BLaER1 (cell line): ENCODE results near the gene DIP2C.
"Not testable (repeated sequence)": the region's sequence is repeated elsewhere in the genome, so short reads cannot be mapped to it uniquely, and the experiment has no call there.

Source experiments
- H3K27ac ChIP-seq: shearing (Covaris generic); formaldehyde crosslinking; 2 replicates; pipeline ENCODE4 v1.8.1; 2022
- H3K27me3 ChIP-seq: shearing (Covaris generic); formaldehyde crosslinking; 2 replicates; pipeline ENCODE4 v1.8.1; 2022
- H3K36me3 ChIP-seq: shearing (Covaris generic); formaldehyde crosslinking; 2 replicates; pipeline ENCODE4 v1.8.1; 2022
- H3K4me1 ChIP-seq: shearing (Covaris generic); formaldehyde crosslinking; 2 replicates; pipeline ENCODE4 v1.8.1; 2022
- H3K4me2 ChIP-seq: shearing (Covaris generic); formaldehyde crosslinking; 2 replicates; pipeline ENCODE4 v1.8.1; 2022
- H3K4me3 ChIP-seq: shearing (Covaris generic); formaldehyde crosslinking; 2 replicates; pipeline ENCODE4 v1.8.1; 2022
- H3K9ac ChIP-seq: shearing (Covaris generic); formaldehyde crosslinking; 2 replicates; pipeline ENCODE4 v1.8.1; 2022
- H3K9me3 ChIP-seq: shearing (Covaris generic); formaldehyde crosslinking; 2 replicates; pipeline ENCODE4 v1.8.1; 2022
- H4K20me1 ChIP-seq: shearing (Covaris generic); formaldehyde crosslinking; 2 replicates; pipeline ENCODE4 v1.8.1; 2022
- Cebpa-rat ChIP-seq: shearing (Covaris generic); IDR thresholded peaks from 2 replicates; pipeline ENCODE4 v1.8.1; 2022

The DIP2C gene

DNA sequence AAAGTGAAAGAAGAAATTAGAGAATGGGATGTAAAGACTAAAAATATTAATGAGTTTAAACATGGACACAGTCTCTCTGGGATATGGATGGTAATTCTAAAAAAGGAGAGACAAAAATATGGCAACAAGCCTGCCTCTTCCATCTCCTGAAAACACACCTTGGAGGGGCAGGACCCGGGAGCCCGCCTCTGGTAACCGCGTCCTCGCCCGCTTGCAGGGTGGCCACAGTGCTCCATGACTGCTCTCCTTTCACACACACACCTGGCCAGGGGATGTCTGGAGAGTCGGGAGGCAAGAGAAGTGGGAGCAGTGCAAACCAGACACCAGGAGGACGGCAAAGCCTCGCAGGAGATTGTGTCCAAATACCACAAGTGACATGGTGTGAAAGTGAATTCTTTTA is 387.9 kb downstream of the DIP2C start:
- no peak for TF ChIP-seq Cebpa-rat
- Histone ChIP-seq H3K27ac (no peak overlapping the region), H3K4me3 (no peak overlapping the region), H3K9me3 (peaks cover 19% of the 10 kb centered on the region; the same call in 1 of the 2 replicates), H3K27me3 (no peaks in the 10 kb centered on the region), H4K20me1 (no peaks in the 10 kb centered on the region), H3K36me3 (peaks cover 47% of the 10 kb centered on the region), H3K4me1 (peaks cover 33% of the 10 kb centered on the region), H3K9ac (no peak overlapping the region), H3K4me2 (no peak overlapping the region)

- Histone ChIP-seq H3K4me1 (peaks cover 24% of the 10 kb centered on the region), H3K9me3 (peaks cover 23% of the 10 kb centered on the region; the same call in 1 of the 2 replicates), H3K36me3 (peaks cover 47% of the 10 kb centered on the region)
- not testable (repeated sequence) for H3K4me2 ChIP-seq, H4K20me1 ChIP-seq, H3K9ac ChIP-seq, H3K27ac ChIP-seq, H3K4me3 ChIP-seq, H3K27me3 ChIP-seq
These were observed 388.9 kb downstream of the DIP2C start for GRCh38 chr10:300580-300979.

- peaks cover 47% of the 10 kb centered on the region for H3K36me3 ChIP-seq
- H3K4me1 ChIP-seq = peaks cover 18% of the 10 kb centered on the region
- peak overlapping the region; percentile 35 for H3K4me2 ChIP-seq
- no peaks in the 10 kb centered on the region for H3K27me3 ChIP-seq
- H4K20me1 ChIP-seq = no peaks in the 10 kb centered on the region
- no peak overlapping the region for H3K9ac ChIP-seq
- no peak overlapping the region for H3K27ac ChIP-seq
- H3K4me3 ChIP-seq = no peak overlapping the region
- TF ChIP-seq Cebpa-rat = no peak
- H3K9me3 ChIP-seq = peaks cover 23% of the 10 kb centered on the region; the same call in 1 of the 2 replicates
These were observed 389.5 kb downstream of the DIP2C start for GRCh38 chr10:299969-300368.

DNA sequence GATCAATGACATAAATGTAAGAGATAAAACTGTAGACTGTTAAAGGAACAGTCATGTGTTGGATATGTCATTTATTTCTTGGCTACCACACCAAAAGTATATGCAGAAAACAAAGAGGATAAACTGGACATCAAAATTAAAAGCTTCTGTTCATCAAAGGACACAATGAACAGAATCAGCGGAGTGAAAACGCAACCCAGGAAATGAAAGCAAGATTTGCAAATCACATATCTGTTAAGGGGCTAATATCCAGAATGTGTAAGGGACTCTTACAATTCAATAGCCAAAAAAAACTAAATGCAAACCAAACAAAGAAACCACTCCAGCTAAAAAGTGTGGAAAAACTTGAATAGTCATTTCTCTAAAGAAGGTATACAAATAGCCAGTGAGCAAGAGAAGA is 390.0 kb downstream of the DIP2C start:
- Histone ChIP-seq H3K4me2 (peak overlapping the region; percentile 35), H3K36me3 (peaks cover 47% of the 10 kb centered on the region), H3K4me1 (peaks cover 20% of the 10 kb centered on the region), H4K20me1 (no peaks in the 10 kb centered on the region), H3K27ac (no peak overlapping the region), H3K27me3 (no peaks in the 10 kb centered on the region), H3K4me3 (no peak overlapping the region), H3K9ac (no peak overlapping the region), H3K9me3 (peaks cover 23% of the 10 kb centered on the region; the same call in 1 of the 2 replicates)
- no peak for TF ChIP-seq Cebpa-rat

DNA sequence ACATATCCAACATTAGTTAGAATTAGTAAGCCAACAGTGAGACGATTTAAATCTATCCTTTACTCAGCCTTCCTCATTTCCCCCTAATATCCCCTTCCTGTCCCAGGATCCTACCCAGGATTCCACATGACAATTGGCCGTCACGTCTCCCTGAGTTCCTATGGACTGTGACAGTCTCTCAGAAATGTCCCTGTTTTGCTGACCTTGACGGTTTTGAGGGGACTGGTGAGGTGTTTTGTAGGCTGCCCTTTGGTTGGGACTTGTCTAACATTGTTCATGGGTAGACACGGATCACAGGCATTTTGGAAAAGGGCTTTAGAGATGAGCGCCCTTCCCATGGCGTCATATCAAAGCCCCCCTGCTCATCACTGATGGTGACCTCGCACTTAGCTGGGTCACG is 391.4 kb downstream of the DIP2C start:
- no peaks in the 10 kb centered on the region for H4K20me1 ChIP-seq
- H3K9me3 ChIP-seq = peaks cover 23% of the 10 kb centered on the region; the same call in 1 of the 2 replicates
- no peak overlapping the region for H3K9ac ChIP-seq
- TF ChIP-seq Cebpa-rat = no peak
- H3K4me2 ChIP-seq = no peak overlapping the region
- H3K4me3 ChIP-seq = no peak overlapping the region
- no peak overlapping the region for H3K27ac ChIP-seq
- peaks cover 39% of the 10 kb centered on the region for H3K36me3 ChIP-seq
- H3K27me3 ChIP-seq = no peaks in the 10 kb centered on the region
- H3K4me1 ChIP-seq = peaks cover 35% of the 10 kb centered on the region

DNA sequence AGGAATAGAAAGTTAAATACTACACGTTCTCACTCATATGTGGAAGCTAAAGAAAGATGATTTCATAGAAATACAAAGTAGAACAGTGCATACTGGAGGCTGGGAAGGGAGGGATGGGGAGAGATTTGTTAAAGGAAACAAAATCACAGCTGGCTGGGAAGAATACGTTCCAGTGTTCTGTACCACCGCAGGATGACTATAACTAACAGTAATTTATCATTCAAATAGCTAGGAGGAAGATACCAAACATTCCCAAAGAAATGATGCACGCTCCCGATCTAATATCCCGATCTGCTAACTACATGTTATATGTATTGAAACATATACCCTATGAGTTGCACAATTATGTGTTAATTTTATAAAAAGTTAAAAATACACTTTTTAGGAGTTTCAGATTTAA is 391.9 kb downstream of the DIP2C start:
- Histone ChIP-seq H3K4me1 (peaks cover 39% of the 10 kb centered on the region), H3K4me2 (no peak overlapping the region), H3K36me3 (peaks cover 35% of the 10 kb centered on the region), H3K9me3 (peaks cover 22% of the 10 kb centered on the region; the same call in 1 of the 2 replicates), H3K27ac (no peak overlapping the region), H4K20me1 (no peaks in the 10 kb centered on the region), H3K9ac (no peak overlapping the region), H3K27me3 (no peaks in the 10 kb centered on the region), H3K4me3 (no peak overlapping the region)
- no peak for TF ChIP-seq Cebpa-rat

GRCh38 chr10:293636-294035 is 395.8 kb downstream of the DIP2C start:
- H3K4me1 ChIP-seq = peaks cover 26% of the 10 kb centered on the region
- H3K27ac ChIP-seq = no peak overlapping the region
- no peak for TF ChIP-seq Cebpa-rat
- peak overlapping the region; percentile 65 for H3K4me2 ChIP-seq
- H3K27me3 ChIP-seq = no peaks in the 10 kb centered on the region
- H3K9me3 ChIP-seq = 0 out of 2 replicates have a peak, but pooled peaks cover 4% of the 10 kb centered on the region
- no peak overlapping the region for H3K9ac ChIP-seq
- peaks cover 45% of the 10 kb centered on the region for H3K36me3 ChIP-seq
- H3K4me3 ChIP-seq = no peak overlapping the region
- no peaks in the 10 kb centered on the region for H4K20me1 ChIP-seq

DNA sequence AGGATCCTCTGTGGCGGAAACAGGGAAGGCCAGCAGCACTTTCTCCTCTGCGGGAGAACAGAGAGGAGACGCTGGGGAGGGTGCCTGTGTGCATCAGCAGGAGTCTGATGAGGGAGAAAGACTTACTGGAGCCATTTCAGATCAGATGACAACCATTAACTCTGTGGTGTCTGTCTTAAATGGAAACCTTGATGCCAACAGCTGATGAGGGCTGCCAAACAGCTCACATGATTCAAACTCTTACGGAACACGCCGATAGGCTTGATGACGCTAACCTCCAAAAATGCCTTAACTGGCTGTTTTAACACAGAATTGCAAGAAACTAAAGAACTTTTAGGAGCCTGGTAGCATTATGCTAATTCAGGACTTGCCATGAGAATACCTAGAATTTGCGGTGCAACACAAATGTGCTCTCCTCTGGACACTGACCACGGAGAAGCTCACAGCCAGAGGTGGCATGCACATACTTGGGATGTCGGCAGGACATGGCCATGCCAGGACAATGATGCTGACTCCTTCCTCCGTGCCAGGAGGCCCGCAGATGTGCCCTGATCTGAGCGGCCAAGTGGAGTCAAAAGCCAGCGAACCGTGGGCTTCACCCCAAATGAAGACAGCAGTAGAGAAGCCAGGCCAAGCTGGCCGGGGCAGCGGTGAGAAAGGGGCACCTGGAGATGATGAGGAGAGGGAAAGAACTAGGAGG is 399.3 kb downstream of the DIP2C start:
- no peak overlapping the region for H3K27ac ChIP-seq
- peaks cover 71% of the 10 kb centered on the region for H3K36me3 ChIP-seq
- no peak overlapping the region for H3K4me2 ChIP-seq
- H3K4me3 ChIP-seq = no peak overlapping the region
- H3K4me1 ChIP-seq = peaks cover 26% of the 10 kb centered on the region
- no peak overlapping the region for H3K9ac ChIP-seq
- H3K9me3 ChIP-seq = no peaks in the 10 kb centered on the region
- H3K27me3 ChIP-seq = no peaks in the 10 kb centered on the region
- no peak for TF ChIP-seq Cebpa-rat
- no peaks in the 10 kb centered on the region for H4K20me1 ChIP-seq

DNA sequence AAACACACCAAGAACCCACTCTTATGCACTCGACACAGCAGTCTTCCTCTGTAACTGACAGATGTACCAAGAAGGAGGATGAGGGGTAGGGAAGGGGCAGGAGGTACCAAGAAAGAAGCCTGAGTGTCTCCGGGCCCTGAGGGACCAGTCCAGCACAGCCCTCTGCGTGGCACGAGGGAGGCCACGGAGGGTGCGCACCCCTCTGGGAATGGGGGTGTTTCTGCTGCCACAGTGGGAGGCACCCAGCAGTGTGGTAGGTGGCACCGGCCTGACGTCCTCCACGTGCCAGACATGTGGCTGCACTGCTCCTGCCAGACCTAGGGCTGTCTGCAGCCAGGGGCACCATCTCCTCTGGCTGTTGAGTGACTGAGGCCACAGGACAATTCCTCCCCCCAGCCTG is 399.9 kb downstream of the DIP2C start:
- H4K20me1 ChIP-seq = no peaks in the 10 kb centered on the region
- H3K4me2 ChIP-seq = no peak overlapping the region
- H3K9me3 ChIP-seq = no peaks in the 10 kb centered on the region
- no peak overlapping the region for H3K9ac ChIP-seq
- H3K4me3 ChIP-seq = no peak overlapping the region
- no peaks in the 10 kb centered on the region for H3K27me3 ChIP-seq
- H3K36me3 ChIP-seq = peaks cover 77% of the 10 kb centered on the region
- peaks cover 24% of the 10 kb centered on the region for H3K4me1 ChIP-seq
- no peak for TF ChIP-seq Cebpa-rat
- H3K27ac ChIP-seq = no peak overlapping the region

- Histone ChIP-seq H3K9me3 (no peaks in the 10 kb centered on the region), H4K20me1 (no peaks in the 10 kb centered on the region), H3K4me3 (no peak overlapping the region), H3K27me3 (no peaks in the 10 kb centered on the region), H3K4me2 (no peak overlapping the region), H3K36me3 (peaks cover 86% of the 10 kb centered on the region), H3K4me1 (peaks cover 13% of the 10 kb centered on the region), H3K9ac (no peak overlapping the region), H3K27ac (no peak overlapping the region)
- no peak for TF ChIP-seq Cebpa-rat
These were observed 400.9 kb downstream of the DIP2C start for GRCh38 chr10:288316-289200.
